Fibroblast of skin of abdomen (primary cell): ENCODE measurements around the gene SOBP.

Experiments used
- DNase-seq: peaks from one replicate; pipeline ENCODE4 v3.0.0-alpha.2; 2013

Gene SOBP

DNA sequence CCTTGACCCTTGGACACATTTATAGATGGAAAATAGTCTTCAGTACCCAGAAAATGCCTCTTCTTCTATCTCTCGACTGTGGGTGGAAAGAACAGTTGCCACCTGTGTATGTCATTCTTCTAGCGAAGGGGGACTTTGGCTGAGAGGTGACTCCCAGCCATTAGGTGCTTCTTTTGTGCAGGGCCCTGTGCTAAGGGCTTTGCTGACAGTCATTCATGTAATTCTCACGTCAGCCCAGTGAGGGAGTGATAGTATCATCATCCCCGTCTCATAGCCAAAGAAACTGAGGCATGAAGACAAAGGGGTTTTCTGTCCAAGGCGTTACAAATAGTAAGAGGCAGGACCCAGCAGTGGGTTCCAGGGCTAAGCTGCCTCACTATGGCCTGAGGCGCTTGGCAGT is 173.4 kb downstream of the SOBP start:
- no peak for DNase-seq

DNA sequence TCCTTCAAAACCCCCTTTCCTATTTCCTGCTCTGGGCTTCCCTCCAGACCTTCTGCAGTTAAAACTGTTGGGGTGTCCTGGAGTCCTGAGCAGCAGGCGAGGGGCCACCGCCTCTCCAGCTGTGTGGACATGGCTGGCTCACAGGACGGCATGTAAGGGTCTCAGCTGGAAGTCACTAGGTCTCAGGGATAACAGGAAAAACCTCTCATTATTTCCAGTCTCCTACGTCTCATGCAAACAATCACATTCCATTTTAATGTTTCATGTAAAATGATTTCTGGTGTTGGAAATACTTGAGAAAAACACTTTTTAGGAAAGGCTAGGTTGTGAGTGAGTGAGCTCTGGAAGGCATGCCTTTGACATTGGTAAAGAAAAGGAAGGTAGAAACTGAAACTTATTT is 175.5 kb downstream of the SOBP start:
- DNase-seq = peak; percentile 52

DNA sequence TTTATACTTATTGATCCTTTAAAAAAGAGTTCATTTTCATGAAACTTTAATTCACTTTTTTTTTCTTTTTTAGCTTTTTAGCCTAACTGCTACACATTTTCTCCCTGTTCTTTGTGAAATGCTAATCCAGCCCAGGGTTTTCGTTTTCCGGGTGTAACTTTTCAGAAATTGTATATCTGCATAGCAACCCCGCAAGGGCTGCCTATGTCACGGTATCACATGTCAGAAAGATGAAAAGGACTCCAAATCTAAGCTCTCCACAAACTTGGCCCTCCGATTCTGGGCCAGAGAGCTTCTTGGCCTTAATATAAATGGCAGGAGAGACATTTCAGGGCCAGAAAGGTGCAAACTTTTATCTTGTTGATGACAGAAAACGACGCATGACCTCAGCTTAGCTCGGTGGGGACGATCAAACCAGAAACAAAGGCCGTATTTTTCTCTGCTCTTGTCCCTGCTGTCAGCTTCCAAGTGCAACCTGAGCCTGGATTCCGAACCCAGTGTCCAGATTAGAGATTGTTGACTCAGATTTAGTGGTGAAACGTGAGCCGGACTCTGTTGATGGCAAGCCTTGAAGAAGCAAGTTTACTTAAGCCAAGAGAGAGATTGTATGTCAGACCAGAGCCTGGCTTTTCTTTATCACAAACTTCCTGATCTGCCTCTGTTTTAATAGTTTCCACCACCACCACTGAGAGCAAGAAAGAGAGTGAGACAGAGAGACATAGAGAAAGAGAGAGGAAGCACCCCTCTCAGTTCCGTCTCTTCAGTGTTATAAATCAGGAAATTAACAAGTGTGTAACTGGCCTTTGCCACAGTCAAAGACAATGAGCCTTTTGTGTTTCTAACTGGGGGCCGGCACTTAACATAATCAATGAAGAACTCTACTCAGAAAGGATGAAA is 176.4 kb downstream of the SOBP start:
- no peak for DNase-seq

DNA sequence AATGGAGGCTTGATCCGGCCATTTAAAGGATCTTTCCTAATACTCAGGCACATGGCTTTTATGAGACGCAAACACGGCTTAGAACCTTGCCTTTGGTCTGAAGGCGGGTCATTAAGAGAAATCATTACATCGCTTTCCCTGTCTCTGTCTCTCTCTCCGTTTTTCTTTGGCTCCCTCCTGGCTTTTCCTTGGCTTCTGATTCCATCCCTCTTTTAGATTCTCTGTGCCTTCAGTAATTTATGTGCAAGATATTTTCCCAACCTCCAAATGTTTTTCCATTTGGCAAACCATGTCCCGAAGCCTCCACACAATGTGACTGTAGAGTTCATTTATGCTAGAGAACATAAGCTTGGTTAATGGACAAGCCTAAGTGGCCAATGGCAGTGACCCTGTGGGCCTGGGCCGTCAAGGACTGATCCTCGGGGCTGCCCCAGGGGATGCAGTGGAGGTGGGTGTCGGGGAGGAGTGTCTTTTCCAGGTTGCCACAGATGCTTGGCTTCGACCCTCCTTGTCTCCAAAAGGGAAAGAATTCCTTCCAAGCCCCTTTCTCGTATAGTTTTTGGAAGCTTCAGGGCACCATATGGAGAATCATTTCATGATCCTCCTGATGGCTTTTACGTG is 177.2 kb downstream of the SOBP start:
- no peak for DNase-seq

- DNase-seq = no peak
Measured at GRCh38 chr6:107667790-107668189, 177.9 kb downstream of the SOBP start.

DNA sequence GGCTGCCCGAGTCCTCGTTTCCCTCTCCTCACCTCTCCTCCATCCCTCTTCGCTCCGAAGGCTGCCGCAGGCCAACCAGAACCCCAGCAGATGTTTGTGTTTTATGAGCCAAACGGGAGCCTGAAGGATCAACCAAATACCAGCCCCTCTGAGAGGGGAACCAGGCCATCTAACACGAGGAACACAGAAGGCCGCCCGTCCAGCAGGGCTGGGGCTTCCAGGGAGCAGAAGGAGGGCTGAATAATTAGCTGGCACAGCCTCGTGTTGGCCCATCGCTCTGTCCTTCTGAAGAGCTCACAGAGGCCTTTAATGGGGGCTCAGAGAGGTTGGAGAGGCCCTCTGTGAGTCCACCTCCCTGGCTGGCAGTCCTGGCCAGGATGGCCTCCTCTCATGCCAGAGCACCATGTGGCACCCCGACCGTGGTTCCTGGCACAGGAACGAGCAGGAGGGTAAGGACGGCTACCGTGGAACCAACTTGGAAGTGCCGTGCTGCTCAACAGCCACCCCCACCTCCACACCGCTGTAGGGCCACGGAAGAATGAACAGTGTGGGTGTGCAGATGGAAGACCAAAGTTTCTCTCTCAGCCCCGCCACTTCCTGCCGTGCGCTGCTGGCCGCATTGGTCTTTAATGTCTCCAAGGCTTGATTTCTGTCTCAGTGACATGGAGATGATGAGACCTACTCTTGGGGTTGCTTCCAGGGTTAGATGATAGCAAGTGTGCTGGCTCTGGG is 179.0 kb downstream of the SOBP start:
- no peak for DNase-seq

GRCh38 chr6:107670792-107671199 is 180.9 kb downstream of the SOBP start:
- peak; percentile 55 for DNase-seq

- DNase-seq = no peak
Measured at GRCh38 chr6:107673076-107673494, 183.2 kb downstream of the SOBP start.

GRCh38 chr6:107674995-107675738 is 185.2 kb downstream of the SOBP start:
- peak; percentile 80 for DNase-seq

DNA sequence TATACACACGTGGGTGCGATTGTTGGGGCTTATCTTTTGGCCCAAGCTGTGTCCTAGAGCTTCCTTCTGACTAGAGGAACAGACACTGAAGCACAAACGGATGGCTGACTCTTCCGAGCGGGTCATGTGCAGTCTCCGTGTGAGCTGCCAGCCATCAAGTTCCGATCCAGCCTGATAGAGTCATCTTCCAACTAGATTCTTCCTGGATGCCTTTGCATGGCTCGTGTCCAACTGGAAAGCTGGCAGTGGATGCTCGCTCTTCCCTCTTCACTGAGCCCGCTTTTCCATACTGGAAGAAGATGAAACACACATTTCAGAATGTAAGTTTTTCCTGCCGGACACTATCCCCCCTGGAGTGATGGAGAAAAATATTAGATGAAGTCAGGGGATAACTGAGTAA is 186.1 kb downstream of the SOBP start:
- DNase-seq = no peak

GRCh38 chr6:107677399-107677798 is 187.5 kb downstream of the SOBP start:
- no peak for DNase-seq

DNA sequence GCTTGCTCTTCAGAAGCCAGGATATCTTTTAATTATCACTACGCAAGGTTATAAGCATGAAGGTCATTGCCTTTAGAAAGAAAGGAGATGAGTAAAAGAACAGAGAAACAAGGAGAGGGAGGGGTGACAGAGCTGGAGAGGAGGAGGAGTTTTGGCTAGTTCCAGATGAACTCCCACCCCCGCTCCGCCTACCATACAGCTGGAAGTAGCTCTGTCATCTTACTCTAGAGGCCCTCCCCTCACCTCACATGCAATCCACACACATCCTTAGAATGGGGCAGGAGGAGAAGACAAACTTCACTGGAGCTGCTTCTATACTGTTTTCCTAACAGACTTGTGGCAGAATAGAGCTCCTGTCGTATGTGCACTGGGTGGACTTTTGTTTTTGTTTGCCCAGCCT is 189.5 kb downstream of the SOBP start:
- peak; percentile 65 for DNase-seq

DNA sequence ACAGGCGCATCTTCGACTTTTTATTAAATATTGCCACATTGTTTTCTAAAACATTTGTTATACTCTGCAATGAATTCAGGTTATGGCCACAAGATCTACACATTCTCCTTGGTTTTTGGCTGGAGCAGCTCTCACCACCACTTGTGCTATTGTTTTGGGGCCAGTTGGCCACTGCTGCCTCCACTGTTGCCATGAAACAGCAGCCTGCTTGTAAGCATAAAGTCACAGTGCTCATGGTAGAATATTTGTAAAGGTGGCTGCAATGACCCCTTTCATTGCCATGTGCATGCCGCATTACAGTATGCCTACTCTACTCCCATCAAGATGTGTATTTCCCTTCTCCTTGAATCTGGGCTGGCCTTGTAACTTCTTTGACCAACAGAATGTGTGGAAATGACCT is 192.8 kb downstream of the SOBP start:
- DNase-seq = no peak

GRCh38 chr6:107683183-107683582 is 193.3 kb downstream of the SOBP start:
- no peak for DNase-seq

DNA sequence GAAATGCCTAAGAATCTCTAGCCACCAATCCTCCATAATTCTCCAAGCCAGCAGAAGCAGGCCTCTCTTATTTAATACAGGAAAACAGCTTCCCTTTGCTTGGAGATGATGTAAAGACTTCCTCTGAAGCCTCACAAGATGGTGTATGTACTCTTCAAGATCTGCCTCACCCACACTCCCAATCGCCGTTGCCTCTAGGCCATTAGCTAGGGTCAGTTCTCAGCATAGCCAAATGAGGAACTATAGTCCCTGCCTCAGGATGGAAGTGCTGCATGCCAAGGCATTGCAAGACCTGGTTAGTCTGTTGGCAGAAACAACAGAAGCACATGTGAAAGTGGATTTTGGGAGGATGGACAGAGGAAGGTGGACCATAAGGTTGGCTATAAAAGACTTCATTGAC is 195.1 kb downstream of the SOBP start:
- DNase-seq = no peak

- no peak for DNase-seq
Measured at GRCh38 chr6:107689190-107689589, 199.3 kb downstream of the SOBP start.

DNA sequence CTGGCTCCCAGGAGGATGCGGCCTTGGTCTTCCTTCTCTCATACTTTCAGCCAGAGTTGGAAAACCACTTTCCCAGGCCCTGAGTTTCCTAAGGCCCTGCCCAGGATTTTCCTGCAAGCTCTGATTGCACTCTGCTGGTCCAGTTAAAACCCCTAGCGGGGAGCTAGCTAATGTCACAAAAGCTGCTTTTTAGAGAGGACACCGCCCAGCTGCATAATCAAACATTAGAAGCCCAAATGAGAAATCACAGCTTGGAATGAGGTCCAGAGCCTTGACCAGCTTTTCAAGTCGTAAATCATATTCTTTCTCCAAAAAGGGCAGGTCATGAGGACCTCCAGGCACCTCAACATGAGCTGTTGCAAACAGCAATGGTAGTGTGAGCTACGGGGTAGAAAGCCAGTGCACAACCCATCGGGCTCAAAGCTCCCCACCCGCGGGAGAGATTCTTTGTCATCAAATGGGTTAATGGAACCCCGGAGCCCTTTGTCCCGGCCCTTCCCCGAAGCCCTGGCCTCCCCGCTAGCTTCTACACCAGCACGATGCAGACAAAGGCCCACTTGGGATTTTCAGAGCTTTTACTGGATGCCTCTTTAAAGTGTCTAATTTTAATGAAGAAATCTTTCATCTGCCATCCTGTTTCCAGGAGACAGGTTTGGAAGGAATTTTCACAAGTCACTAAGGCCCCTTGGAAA is 200.2 kb downstream of the SOBP start:
- DNase-seq = no peak

DNA sequence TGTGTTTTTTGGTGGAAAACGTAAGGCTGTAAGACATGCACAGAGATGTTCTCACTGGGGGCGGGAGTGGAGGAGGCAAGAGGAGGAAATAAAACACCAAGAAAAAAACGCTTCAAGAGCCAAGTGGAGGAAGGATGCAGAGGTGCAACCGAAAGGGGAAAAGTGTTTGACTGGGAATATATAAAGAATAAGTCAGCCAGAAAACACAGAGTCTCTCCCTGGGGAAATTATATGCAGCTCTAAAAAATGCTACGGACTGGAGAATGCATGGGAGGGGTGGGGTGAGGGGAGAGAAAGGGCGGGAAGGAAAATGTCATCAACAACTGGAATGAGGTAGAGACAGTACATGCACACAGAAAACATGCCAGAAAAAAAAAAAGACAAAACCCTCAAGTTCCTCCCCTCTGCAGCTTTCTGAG is 200.7 kb downstream of the SOBP start:
- peak; percentile 84 for DNase-seq

DNA sequence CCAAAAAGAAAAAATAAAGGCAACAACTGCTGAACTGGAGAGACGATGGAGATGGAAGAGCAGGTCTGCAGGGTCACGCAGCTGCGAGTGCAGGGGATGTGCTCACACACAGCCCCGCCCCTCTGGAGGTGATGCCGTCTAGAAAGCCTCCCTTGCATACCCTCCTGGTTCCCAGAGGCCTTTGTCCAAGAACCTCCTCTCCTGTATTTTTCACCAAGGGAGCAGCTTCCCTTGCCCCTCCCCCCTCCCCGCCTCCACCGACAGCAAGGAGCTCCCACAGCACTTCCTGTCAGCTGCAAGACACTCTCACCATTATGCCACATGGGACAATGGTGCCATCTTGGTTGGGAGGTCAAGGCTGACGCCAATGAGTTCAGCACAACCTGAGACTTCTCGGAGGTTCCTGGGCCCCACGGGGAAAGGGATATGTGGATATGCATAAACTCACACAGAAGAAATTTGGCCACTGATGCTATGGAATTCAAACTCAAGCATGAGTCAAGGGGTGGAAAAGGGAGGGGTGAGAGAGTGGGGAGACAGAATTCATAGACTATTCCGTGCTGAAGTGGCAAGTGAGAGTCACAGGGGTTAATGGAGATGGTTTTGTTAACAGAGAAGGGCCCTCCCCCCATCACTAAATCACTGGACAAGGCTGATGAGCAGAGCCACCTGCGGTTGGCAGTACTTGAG is 201.3 kb downstream of the SOBP start:
- DNase-seq = peak; percentile 91

DNA sequence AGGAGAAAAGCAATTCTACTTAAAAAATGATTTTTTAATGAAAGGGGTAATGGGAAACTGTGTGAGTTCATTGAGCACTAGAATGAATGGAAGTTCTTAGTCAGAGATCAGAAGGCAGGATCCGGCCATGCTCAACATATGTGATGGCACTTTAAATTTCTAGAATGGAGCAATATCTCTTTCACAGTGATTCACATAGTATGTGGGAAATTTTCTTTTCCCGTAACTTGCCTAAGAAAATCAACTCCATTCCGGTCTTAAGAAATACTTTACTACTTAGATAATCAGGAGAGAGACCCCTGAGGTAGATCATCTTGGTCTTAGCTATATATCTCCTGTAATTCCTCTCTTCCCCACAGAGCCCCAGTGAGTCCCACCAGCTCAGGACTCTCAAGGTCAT is 202.4 kb downstream of the SOBP start:
- peak; percentile 79 for DNase-seq

GRCh38 chr6:107695061-107695720 is 205.3 kb downstream of the SOBP start:
- no peak for DNase-seq
